Thyroid gland (tissue), 4 donors: ENCODE data around the gene POLR3F. TPM values are rescaled to one million over a fixed set of nuclear protein-coding genes. Genes with fewer than 3 reads are reported as not detected.

Experiments
- DNase-seq, 2 donors: peaks; one replicate each; pipeline ENCODE4 v3.0.0-alpha.2; 2019
- H3K27ac ChIP-seq, 3 donors: fragments of 200-600 bp; sonication (generic); 1 replicate in 2 of 3; 2 replicates in 1 of 3; pipeline ENCODE4 v1.5.1; 2016 to 2019; ENCODE audit warnings: mild to moderate bottlenecking in 1 of 3, moderate library complexity in 1 of 3
- H3K27me3 ChIP-seq: fragments of 200-600 bp; sonication (generic); one replicate; pipeline ENCODE4 v1.5.1; 2019
- H3K36me3 ChIP-seq, 2 donors: fragments of 200-600 bp; sonication (generic); one replicate each; pipeline ENCODE4 v1.5.1; 2016 to 2019
- H3K4me1 ChIP-seq, 2 donors: fragments of 200-600 bp; sonication (generic); one replicate each; pipeline ENCODE4 v1.5.1; 2017 to 2019
- H3K4me3 ChIP-seq, 3 donors: fragments of 200-600 bp; sonication (generic); replicated peaks in 1 of 3; 1 replicate in 2 of 3; 2 replicates in 1 of 3; pipeline ENCODE4 v1.5.1; 2016; ENCODE audit warnings: mild to moderate bottlenecking in 1 of 3
- H3K9me3 ChIP-seq: fragments of 200-600 bp; sonication (generic); one replicate; pipeline ENCODE4 v1.5.1; 2017
- POLR2A ChIP-seq, 2 donors: fragments of 450-650 bp; IDR thresholded peaks; one replicate each; pipeline ENCODE4 v1.6.1; 2017; ENCODE audit warnings: antibody characterized with exemption in 2 of 2, mild to moderate bottlenecking in 2 of 2, moderate library complexity in 1 of 2
- WGBS, 2 donors: methylation state at CpG; one replicate each; pipeline ENCODE4 v1.1.5; 2017; 5-methylcytosine and 5-hydroxymethylcytosine counted together
- intact Hi-C: fragments of 100-400 bp; cut with DNase I; formaldehyde crosslinking; loops from one replicate; pipeline ENCODE4 v1.15.1; 2023
- total RNA-seq, 4 donors: library from RNA; depleted of rRNA; stranded (reverse); fragments of >200 nt; gene quantifications; one replicate each; pipeline ENCODE4 v1.2.3, GENCODE V29; 2016
- TF ChIP-seq, protein P1 (sequence below), 6 experiments: fragments of 200-600 bp in 3 of 6; fragments of 450-650 bp in 3 of 6; sonication (generic) in 3 of 6; IDR thresholded peaks; one replicate each; pipeline ENCODE4 v1.5.1; 2016 to 2019; ENCODE audit warnings: antibody characterized with exemption in 6 of 6, mild to moderate bottlenecking in 2 of 6, inconsistent platforms in 1 of 6, moderate library complexity in 1 of 6

The POLR3F gene
- total RNA-seq, 4 donors from 2014 or later = 10.2 to 18.1 (median 13.9) TPM

DNA sequence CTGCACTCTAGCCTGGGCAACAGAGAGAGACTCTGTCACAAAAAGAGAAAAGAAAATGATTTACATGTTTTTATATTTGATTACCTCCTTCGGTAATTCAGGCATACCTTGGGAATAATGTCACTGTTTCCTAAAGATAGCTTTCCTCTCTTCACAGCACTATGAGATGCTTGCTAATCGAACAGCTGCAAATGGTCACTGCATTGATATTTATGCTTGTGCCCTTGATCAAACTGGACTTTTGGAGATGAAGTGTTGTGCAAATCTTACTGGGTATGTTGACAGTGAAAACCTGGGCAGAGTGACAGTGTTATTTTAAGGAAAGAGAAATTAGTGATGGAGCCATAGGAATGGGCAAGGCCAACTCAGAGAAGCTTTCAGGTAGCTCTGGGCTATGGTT is 60.1 kb downstream of the POLR3F start:
- Histone ChIP-seq H3K36me3 (peaks cover 66 to 80% of the 10 kb centered on the region in 2 donors), H3K9me3 (no peaks in the 10 kb centered on the region), H3K4me3 (no peak overlapping the region), H3K27me3 (no peaks in the 10 kb centered on the region), H3K4me1 (no peaks in the 10 kb centered on the region), H3K27ac (no peak overlapping the region)
- no peak for DNase-seq
- WGBS, 2 donors = 95 to 97% methylated on average over 2 of the region's 2 CpGs
- intact Hi-C loops = no loop called here
- TF ChIP-seq POLR2A (IDR thresholded peaks at IDR 0.05) = no peak
- TF ChIP-seq, protein P1, sequence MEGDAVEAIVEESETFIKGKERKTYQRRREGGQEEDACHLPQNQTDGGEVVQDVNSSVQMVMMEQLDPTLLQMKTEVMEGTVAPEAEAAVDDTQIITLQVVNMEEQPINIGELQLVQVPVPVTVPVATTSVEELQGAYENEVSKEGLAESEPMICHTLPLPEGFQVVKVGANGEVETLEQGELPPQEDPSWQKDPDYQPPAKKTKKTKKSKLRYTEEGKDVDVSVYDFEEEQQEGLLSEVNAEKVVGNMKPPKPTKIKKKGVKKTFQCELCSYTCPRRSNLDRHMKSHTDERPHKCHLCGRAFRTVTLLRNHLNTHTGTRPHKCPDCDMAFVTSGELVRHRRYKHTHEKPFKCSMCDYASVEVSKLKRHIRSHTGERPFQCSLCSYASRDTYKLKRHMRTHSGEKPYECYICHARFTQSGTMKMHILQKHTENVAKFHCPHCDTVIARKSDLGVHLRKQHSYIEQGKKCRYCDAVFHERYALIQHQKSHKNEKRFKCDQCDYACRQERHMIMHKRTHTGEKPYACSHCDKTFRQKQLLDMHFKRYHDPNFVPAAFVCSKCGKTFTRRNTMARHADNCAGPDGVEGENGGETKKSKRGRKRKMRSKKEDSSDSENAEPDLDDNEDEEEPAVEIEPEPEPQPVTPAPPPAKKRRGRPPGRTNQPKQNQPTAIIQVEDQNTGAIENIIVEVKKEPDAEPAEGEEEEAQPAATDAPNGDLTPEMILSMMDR (IDR thresholded peaks at IDR 0.05) = no peak

DNA sequence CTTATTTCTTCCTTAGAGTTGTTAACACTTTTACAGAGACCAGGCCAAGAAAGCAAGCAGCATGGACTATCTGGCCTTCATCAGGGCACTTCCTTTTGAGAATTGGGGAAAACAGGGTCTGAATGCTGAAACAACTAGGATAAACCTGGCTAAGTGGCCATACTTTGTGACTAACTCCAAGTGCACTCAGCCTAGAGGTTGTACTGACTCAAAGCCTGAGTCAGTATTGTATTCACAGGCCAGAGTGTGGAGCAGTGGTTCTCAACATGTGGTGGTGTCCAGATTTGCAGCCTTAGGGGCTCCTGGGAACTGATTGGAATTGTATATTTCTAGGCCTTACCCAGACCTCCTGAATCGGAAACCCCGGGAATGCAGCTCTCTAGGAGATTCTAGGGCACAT is 60.6 kb downstream of the POLR3F start:
- 86 to 94% methylated on average over 2 of the region's 2 CpGs for WGBS, 2 donors
- intact Hi-C loops = no loop called here

DNA sequence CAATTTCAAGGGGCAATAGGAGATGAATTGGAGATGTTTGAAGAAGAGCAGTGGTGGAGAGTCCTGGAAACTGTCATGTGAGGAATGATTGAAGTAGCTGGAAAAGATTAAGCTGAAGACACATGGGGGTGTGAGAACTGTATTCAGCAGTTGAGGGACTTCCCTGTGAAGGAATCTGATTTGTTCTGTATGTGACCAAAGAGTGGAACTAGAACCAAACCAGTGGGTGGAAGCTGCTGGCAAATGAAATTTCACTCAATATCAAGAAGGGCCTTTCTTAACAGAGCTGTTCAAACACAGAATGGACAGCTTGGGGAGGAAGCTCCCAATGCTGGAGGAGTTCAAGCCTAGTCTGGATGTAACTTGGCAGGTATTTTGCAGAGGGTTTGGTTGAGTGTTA is 61.9 kb downstream of the POLR3F start:
- no peak for DNase-seq
- intact Hi-C loops = no loop called here
- no peaks in the 10 kb centered on the region for H3K27me3 ChIP-seq
- no peaks in the 10 kb centered on the region for H3K4me1 ChIP-seq
- no peak overlapping the region for H3K27ac ChIP-seq
- H3K9me3 ChIP-seq = no peaks in the 10 kb centered on the region
- no peak overlapping the region for H3K4me3 ChIP-seq
- peaks cover 81 to 95% of the 10 kb centered on the region in 2 donors for H3K36me3 ChIP-seq
- TF ChIP-seq, protein P1 (IDR thresholded peaks at IDR 0.05) = no peak
- no peak for TF ChIP-seq POLR2A (IDR thresholded peaks at IDR 0.05)

More for the DNA sequence above, 60.6 kb downstream of the POLR3F start:
- no peak for DNase-seq
- no peak for TF ChIP-seq POLR2A (IDR thresholded peaks at IDR 0.05)
- TF ChIP-seq, protein P1 (IDR thresholded peaks at IDR 0.05) = no peak
- H3K27ac ChIP-seq = no peak overlapping the region
- H3K4me3 ChIP-seq = no peak overlapping the region
- no peaks in the 10 kb centered on the region for H3K27me3 ChIP-seq
- no peaks in the 10 kb centered on the region for H3K9me3 ChIP-seq
- no peaks in the 10 kb centered on the region for H3K4me1 ChIP-seq
- H3K36me3 ChIP-seq = peaks cover 71 to 85% of the 10 kb centered on the region in 2 donors

DNA sequence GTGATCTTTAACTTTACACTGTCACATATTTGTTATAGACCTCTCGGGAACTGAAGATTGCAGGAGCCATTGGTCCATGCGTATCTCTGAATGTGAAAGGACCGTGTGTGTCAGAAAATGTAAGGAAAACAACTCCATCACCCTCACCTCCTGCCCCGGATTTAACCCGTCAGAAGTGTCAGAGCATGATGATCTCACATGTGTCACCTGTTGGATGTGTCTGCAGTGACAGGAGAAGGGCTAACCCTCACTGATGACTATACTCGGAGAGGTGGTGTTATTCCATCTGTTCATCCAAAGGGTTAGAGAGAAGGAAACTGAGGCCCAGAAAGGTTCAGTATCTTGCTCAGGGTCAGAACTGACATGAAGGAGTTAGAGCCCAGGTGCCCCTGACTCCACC is 65.4 kb downstream of the POLR3F start:
- no peaks in the 10 kb centered on the region for H3K27me3 ChIP-seq
- no peak for DNase-seq
- WGBS, 2 donors = 92 to 98% methylated on average over 6 of the region's 6 CpGs
- H3K9me3 ChIP-seq = no peaks in the 10 kb centered on the region
- H3K4me1 ChIP-seq = no peaks in the 10 kb centered on the region
- TF ChIP-seq, protein P1 (IDR thresholded peaks at IDR 0.05) = no peak
- TF ChIP-seq POLR2A (IDR thresholded peaks at IDR 0.05) = no peak
- no peak overlapping the region for H3K4me3 ChIP-seq
- H3K27ac ChIP-seq = no peak overlapping the region
- intact Hi-C loops = no loop called here
- peaks cover 50 to 79% of the 10 kb centered on the region in 2 donors for H3K36me3 ChIP-seq

DNA sequence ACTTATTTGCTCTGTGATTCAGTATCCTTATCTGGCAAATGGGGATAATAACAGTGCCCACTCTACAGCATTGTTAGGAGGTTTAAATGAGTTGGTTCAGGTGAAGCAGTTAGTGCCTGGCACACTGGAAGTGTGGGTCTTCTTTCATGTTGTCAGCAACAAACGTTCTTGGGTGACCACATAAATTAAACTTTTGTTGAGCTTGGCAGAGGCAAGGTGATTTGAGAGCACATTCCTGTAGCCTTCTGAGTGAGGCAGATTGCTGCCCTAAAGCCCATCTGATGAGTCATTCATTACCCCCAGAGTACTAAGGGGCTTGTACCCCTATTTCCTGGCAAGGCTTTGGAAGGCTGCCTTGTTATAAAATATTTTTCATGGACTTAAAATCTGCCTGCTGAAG is 66.3 kb downstream of the POLR3F start:
- Histone ChIP-seq H3K4me1 (no peaks in the 10 kb centered on the region), H3K36me3 (peaks cover 47 to 70% of the 10 kb centered on the region in 2 donors), H3K27me3 (no peaks in the 10 kb centered on the region), H3K4me3 (no peak overlapping the region), H3K27ac (no peak overlapping the region), H3K9me3 (no peaks in the 10 kb centered on the region)
- DNase-seq = no peak
- no peak for TF ChIP-seq POLR2A (IDR thresholded peaks at IDR 0.05)
- TF ChIP-seq, protein P1 (IDR thresholded peaks at IDR 0.05) = no peak
- intact Hi-C loops = no loop called here
- WGBS, 2 donors = 57 to 76% methylated on average over 1 of the region's 1 CpG
